GM18526 (cell line): ENCODE data around the gene PDIK1L.

Experiments
- POLR2A ChIP-seq: IDR thresholded peaks from 3 replicates; pipeline ENCODE4 v1.6.1; 2011; ENCODE audit not compliant: insufficient read length; ENCODE audit errors: extremely low read depth

Gene PDIK1L

DNA sequence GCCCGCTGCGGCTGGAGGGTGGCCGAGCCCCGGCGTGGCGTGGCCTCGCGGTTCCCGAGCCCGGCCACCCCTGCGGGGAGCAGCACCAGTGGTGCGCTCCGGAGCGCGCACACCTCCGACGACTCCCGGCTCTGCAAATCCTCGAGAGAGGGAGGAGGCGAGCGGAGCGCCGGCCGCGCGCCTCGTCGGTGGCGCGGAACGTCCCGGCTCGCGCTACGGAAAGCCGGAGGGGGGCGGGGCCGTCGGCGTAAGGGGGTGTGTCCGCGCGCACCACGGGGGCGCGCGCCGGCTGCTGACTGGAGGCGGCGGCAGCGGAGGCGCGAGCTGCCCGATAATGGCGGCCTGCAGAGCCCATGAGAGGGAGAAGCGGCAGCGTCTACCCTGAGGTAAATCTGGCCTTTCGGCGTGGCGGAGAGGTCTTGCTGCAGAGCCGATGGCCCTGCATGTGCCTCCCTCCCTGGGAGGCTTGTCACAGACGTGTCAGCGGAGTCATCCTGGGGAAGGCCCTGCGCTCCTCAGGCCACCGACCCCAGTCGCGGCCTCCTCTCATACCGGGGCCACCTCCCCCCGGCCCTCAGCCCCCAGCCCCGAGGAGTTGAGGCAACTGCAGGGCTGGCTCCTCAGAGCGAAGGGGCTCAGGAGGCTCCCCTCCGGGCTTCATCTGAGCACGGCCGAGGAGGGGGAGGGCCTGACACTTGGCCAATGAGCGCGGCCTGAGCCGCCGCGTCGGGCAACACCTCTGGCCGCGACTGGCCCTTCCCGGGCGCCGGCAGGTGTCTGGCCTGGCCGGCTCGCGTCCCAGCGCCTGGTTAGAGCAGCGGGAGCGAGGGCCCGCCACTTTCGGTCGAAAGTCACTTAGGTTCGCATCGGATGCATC lies at the start of gene PDIK1L:
Gene PDIK1L (plus strand): TSS at position 295 of the 877 bp plus-strand sequence. CDS start 2,485 bp downstream, outside the sequence.
- TF ChIP-seq POLR2A: peak; percentile 80

DNA sequence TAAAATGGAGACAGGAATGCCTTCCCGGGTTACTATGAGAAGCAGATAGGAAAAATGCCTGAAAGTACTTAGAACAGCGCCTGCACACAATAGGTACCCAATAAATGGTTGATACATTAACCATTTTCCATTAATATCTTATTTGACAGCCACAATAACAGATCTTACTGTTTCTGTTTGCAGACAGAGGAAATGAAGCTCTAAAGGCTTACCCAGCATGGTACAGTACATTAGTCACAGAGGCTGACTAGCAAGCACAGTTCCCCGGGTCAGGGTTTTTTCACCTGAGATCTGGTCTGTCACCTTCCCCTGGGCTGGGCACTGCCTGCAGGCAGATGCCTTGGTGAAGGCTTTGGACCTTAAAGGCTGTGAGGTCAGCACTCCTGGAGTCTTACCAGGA lies 47.1 kb upstream of the PDIK1L start:
- TF ChIP-seq POLR2A: no peak

DNA sequence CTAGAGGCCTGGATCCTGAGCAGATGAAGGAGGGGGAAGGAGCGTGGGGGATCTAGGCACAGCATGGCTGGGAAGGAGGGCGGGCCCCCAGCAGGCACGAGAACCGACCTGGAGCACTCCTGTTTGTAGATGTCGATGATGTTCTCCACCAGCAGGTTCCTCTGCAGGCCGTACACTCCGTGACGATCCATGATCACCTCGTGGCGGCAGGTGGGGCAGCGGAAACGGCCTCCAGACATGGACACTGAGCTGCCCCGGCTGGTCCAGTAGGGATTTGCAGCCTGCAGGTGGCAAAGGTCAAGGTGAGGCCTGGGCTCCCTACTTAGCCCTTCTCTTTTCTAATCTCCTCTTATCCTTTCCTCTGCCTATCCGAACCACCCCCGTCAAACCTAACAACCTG lies 45.5 kb upstream of the PDIK1L start:
- no peak for TF ChIP-seq POLR2A

DNA sequence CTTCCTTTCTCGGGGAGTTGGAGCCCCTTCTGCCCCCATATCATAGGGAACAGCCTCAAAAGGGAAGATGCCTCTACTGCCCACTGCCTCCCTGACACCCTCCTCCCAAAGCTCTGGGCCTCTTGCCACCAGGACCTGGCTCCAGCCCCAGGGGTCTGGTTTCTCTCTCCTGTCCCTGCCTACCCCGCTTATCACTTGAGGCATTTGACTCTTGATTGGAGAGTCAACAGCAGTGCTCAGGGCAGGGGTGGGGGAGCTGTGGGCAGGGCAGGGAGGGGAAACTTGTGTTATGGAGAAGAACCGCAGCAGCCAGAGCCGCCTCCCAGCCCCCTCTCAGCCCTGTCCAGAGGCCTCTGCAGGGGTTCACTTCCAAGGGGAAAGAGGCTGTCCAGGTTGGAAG lies 44.8 kb upstream of the PDIK1L start:
- TF ChIP-seq POLR2A: no peak

DNA sequence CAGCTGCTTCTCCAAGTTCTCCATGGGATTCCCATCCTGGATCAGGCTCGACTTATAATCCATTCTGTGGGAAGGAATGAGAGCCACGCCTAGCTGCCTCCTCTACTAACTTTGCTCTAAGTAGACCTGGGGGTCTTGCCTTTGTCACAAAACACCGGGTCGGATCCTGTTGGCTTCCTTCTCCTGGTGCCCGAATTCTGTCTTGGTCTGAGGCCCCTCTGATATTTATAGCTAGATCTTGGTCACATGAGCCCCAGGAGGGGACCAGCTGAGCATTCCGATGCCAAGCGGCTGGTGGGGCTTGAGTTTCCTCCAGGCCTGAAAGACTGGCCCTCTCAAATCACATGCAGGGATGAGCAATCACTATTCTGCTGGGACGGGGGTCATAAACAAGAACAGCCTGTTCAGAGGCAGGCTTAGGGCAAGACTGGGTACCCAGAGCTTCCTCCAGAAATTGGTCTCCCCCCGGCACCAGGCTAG lies 44.2 kb upstream of the PDIK1L start, which contains the start of gene TRIM63:
Gene TRIM63 (minus strand): TSS at position 199 of the 480 bp plus-strand sequence. CDS start 136 bp downstream, at position 63.
- no peak for TF ChIP-seq POLR2A

DNA sequence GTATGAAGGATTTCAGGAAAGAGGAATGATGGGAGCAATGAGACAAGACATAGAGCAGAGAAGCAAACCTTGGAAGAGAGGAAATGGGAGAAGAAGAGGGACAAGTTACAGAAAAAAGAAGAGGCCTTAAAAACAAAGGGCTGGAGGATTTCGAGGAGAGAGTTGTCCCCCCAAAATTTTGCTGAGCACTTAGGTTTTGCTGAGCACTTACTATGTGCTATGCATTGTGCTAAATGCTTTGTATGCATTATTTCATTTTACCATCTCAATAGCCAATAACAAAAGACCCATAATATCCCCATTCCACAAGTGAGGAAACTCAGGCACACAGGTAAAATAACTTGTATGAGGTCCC lies 41.7 kb upstream of the PDIK1L start:
- no peak for TF ChIP-seq POLR2A

DNA sequence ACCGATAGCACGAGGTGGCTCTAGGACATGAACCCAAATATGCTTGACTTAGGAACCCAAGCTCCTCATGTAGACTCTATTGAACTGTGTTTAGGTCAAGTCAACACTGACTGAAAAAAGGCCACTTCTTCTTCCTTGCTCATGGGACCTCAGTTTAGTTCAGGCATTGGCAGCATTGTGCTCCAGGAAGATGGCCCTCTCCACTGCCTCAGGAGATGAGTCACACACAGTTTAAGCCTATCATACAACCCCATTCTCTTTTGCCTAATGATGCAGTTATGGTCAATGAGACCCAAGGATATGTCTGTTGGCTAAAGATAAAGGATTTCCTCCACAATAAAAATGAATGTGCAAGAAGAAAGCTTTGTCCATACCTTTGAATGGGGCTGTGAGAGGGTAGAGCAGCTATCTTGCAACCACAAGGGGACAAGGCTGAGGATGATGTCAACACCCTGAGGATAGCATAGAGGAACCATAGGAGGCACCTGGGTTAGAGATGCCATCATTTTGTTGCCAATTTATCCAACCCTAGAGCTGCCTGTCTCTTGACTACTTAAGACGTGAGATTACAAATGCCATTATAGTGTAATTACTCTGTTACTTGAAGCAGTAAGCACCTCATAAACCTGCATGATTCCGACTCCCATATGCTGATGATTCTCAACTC lies 41.2 kb upstream of the PDIK1L start:
- TF ChIP-seq POLR2A: no peak

DNA sequence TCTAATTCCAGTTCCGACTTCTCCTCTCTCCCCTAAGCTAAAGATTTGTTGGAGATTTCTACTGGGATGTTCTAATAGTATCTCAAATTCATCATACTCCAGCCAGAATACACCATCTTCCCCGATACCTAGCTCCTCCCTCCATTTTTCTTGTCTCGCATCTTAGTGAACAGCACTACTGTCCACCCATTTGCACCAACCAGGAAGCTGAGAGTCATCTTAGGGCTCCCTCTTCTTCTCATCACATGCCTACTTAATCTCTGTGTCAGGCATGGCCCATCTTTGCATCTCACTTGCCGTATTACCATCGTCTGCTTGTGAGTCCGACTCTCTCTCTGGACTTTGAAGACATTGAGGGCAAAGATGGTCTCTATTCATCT lies 40.7 kb upstream of the PDIK1L start:
- TF ChIP-seq POLR2A: no peak

DNA sequence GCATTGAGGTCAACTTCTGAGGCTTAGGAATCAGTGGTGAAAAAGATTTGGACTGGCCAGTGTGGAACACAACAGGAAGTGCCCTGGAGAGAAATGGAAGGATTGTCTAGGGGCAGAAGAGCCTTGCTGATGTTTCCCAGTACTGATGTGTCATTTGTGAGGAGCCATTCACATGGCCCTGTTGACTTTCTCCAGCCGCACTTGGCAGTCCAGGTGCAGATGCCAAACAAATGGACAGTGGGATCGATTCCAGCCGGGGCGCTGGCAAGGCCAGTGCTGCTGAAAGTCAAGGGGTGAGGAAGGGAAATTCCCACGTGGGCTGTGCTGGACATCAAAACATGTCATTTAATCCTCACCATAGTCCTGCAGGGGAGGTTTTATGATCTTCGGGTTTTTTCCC lies 39.3 kb upstream of the PDIK1L start:
- TF ChIP-seq POLR2A: no peak

DNA sequence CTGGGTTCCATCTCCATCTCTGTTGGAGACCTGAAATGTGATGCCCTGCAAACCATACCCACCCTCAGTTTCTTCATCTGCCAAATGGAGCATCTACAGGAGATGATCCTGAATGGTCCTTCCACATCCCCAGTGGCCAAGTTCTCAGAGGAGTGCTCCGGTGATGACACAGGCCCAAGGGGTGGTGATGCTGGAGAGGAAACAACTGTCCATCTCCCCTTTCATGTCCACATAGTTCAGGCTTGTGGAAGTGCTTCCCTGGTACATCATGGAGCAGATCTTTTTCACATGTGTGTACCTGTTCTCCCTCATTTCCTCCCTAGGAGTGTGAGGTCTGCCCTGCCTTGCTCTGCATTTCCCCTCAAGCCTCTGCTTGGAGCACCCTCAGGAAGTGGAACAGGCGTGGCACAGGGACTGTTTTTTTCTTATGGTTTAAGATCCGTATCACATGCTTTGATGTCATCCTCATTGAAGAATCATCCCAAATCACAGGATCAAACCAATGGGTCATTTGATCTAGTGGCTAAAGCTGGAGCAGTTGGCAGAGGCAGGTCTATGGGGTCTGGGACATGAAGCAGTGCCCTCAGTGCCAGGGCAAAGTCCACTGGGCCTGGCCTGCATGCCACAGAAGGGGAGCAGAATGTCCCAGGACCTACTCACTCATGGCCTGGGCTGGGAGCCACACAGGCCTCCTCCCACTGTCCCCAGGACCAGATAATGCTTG lies 36.0 kb upstream of the PDIK1L start:
- no peak for TF ChIP-seq POLR2A

DNA sequence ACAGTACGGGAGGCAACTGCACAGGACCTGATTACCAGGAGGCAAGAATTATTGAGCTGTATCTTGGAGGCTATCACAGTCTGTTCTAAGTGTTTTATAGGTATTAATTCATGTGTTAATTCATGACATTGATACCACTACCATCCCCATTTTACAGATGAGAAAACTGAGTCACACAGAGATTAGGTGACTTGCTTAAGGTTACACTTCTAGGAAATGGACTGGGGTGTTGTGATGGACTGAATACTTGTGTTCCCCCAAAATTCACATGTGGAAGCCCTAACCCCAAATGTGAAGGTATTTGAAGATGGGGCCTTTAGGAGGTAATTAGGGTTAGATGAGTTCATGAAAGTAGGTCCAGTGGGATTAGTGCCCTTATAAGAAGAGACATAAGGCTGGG lies 34.1 kb upstream of the PDIK1L start:
- TF ChIP-seq POLR2A: no peak

DNA sequence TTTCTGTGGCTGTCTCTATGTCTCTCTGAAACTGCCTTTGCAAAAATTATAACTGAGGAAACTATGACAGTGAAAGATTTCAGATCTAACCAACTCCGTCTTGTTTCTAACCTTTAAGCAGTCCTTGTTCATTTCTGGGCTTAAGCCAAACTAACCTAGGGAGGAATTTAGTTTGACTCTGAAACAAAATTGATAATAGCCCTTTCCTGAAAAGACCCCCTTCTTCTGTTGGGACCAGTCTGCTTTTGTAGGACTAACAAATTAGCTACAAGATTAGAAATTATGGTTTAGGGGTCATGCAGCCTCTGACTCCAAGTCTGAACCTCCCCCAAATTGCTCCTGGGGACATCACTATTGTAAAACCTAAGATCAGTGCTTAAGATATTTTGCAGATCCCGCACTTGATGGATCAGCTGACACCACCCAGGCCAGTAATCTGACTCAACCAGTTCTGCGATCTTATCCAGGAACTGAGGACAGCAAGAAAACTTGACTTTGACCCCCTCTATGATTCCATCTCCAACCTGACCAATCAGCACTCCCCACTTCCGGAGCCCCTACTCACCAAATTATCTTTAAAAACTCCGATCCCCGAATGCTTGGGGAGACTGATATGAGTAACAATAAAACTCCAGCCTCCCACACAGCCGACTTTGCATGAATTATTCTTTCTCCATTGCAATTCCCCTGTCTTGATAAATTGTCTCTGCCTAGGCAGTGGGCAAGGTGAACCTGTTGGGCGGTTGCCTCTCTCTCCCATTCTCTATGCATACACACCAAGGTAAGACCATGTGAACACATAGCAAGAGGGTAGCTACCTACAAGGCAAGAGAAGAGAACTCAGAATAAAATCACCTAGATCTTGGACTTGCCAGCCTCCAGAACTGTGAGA lies 33.1 kb upstream of the PDIK1L start:
- no peak for TF ChIP-seq POLR2A

DNA sequence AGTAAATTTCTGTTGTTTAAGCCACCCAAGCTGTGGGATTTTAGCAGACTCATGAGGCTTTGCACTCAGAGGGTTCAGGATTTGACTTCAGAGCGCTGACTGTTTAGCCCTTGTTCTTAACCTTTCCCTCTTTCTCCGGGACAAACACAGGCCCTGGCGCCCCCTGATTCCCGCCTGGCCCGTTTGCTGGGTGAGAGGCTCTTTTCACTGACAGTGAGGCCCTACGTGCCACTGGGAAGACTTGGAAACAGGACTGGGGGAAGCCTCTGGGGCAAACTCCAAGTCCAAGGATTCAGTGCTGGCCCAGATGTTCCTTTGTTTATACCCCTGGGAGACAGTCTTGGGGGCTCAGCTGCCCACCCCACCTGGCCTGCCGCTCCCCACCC lies 32.5 kb upstream of the PDIK1L start:
- TF ChIP-seq POLR2A: no peak

DNA sequence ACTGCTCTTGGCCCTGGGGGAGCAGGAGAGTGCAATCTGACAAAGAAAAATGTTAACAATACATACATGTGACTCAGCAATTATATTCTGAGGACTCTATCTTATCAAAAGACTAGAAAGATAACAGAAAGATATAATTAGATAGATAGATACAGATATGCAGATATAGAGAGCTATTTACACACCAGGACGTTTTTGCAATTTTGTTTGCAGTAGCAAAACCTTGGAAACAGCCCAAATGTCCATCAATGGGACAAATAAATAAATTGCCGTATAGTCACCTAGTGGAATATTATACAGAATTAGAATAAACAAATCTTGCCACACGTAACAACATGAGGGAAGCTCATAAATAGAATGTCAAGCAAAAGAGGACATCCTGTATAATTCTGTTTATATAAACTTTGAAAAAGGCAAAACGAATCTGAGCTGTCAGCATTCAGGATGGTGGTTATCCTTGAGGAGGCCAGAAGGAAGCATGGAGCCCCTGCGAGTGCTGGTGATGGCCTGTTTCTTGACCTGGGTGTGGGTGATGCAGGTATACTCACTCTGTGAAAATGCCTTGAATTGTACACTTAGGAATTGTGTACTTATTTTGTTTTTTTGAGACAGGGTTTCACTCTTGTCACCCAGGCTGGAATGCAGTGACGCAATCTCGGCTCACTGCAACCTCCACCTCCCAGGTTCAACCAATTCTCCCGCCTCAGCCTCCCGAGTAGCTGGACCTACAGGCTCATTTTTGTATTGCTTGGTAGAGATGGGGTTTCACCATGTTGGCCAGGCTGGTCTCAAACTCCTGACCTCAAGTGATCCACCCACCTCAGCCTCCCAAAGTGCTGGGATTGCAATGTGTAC lies 31.4 kb upstream of the PDIK1L start:
- no peak for TF ChIP-seq POLR2A
